Medulla oblongata (tissue), 1 donor: ENCODE data around the gene KCNIP1.

Source experiments
- DNase-seq: peaks from one replicate; pipeline ENCODE4 v3.0.0-alpha.2; 2015; ENCODE audit errors: extremely low spot score

The KCNIP1 gene

DNA sequence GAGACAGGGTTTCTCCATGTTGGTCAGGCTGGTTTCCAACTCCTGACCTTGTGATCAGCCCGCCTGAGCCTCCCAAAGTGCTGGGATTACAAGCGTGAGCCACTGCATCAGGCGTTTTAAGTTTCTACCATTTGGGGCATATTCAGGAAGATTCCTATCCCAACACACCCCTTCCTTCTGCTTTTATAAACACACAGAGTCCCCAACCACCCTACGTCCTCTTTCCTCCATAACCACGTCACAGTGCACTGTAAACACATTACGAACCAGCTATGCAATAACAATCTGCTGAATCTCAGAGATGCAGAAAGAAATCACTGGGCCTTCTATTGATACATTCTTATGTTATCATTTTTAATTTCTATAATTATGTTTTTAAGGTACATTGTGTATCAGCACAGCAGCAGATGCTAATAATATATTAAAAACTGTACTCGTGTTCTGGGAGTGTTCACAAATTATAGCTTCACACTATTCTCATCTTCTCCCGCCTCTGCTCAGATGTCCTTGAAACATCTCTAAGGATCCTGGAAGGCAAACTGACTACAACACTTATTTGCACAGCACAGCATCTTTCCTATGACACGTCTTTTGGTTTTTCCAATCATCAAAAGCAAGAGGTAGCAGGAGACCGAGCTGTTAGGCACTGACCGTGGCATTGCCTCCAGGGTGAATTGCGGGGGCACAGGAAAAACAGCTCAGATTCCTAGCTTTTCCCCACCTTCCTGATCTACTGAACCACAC lies 60.2 kb downstream of the KCNIP1 start:
- no peak for DNase-seq

DNA sequence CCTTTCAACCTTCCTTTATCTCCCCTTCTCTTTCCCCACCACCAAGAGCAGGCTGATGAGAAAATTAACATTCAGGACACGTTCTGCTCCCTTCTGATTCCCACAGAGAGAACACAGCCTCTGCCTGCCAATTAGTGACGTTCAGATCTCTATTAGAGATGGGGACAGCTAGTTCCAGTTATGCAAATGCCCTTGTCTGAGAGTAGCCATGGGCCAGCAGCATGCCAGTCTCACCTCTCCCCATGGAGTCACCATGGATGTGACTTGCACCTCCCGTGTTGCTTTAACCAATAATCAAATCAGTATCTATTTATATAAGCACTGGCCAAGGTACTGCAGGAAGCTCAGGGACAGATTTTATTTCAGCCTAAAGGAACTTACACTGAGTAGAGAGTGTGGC lies 61.3 kb downstream of the KCNIP1 start:
- DNase-seq: peak; percentile 91

DNA sequence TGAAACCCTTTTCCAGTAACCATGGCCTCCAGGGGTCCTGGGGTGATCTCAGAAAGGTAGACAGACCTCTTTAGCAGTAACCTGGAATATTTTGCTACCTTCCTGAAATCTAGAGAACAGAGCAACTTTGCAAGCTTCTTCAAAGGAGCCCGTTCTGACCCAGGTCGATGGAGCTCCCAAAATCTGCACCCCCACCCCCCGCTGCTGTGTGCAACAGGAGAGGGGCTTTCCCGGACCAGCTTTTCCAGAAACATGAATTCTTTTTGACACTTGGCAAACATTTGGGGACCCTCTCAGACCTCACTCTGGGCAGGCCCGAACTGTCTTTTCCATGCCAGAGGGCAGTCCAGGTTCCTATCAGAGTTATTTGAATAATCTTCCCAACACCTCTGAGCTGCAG lies 65.3 kb downstream of the KCNIP1 start:
- no peak for DNase-seq

DNA sequence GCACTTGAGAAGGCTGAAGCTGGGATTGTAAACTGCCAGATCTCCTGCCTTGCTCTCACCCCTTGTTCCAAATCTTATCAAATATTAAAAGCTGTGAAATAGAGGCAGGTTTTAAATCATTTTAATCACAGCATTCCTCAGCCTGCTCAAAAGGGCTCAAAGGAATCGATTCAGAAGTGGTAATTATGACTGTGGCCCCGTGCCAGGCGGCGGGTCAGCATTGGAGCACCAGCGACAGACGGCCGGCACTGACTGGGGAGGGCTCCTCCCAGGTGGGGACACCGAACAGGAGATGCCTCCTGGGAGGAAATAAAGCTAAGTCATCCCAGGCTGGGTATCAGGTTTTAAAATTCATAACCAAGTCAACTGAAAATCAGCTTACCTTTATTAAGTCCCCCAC lies 66.7 kb downstream of the KCNIP1 start:
- DNase-seq: no peak

DNA sequence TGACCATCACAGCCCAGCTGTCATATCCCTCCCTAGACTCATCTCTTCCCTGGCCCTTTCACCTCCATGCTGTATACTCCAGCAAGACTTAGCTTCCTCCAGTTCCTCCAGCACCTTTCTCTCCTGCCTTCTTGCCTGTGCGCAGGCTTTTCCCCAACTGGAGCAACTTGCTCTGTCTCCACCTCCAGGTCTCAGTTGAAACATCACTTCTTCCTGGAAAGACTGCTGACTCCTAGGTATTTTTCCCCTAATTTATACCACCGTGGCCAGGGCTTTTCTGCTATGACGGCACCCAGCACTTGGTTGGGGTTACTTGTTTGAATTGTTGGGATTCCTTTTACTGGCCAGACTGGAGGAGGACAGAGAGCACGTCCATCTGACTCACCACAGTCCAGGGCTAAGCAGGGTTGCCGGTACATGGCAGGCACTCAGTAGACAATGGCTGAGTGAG lies 67.5 kb downstream of the KCNIP1 start:
- DNase-seq: no peak

DNA sequence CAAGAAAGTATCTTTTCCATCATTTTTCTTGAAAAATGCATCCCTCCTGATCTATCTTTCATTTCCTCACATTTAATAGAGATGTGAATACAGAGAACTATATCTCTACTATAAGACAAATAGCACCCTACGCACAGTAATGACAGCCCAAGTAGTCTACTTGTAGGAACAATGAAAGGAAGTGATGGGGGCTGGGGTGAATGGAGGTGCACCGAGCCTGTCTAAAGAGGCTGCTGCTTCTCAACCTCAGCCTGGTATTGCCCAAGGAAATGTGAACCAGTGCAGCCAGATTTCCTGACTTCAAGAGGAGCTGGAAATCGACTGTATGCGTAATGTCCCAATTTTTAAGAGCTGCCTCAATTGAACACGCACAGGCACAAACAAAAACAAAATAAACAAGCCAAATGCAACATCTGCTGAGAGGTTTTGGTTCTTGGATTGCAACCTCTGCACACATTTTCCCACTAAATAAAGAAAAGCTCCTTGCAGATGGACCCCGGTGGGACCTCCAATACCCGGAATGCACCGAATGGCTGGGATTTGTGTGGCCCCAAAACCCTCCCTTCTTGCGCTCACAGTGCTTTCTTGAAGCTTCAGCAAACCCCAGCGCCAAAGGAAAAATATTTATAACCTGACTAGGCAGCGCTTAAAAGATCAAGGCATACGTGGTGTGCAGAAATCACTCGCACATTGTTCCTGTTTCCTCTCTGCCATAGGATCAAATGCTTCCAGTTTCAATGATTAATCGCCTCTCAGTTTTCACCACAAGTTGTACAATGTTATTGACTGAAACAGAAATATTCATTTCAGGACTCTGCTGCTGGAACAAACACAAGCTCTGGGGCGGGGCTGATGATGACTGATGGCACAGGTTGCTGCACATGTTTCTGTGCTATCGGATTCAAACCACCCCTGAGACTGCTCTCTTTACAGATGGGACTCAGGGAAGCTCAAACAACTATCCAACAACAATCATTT lies 68.3 kb downstream of the KCNIP1 start:
- no peak for DNase-seq

DNA sequence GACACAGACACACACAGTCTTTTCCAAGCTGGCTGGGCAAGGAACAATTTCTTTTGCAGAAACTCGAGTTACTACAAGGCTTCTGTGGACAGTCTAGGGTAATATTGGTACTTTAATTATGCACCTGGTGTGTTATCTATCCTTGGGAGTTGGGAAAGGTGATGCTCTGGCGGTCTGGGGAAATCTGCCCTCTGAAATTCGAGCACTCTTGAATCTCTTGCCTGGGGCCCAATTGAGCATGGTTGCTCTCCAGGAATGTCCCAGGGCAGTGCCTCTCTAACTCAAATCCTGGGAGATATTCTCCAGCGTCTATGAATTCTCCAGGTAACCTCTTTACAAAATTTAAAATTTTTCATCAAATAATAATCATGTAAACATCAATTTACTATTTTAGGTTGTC lies 69.3 kb downstream of the KCNIP1 start:
- DNase-seq: no peak

DNA sequence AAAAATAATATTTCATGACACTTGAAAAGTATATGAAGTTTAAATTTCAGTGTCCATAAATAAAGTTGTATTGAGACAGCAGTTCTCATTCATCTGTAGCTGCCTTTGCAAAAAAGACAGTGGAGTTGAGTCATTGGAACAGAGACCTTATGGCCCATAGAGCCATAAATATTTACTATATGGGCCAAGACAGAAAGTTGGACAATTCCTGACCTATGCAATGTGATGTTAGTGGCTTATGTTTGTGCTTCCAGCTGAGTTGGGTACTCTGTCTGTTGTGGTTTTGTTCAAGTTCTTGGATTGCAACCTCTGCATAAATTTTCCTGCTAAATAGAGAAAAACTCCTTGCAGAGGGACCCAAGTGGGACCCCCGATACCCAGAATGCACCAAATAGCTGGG lies 69.8 kb downstream of the KCNIP1 start:
- no peak for DNase-seq

DNA sequence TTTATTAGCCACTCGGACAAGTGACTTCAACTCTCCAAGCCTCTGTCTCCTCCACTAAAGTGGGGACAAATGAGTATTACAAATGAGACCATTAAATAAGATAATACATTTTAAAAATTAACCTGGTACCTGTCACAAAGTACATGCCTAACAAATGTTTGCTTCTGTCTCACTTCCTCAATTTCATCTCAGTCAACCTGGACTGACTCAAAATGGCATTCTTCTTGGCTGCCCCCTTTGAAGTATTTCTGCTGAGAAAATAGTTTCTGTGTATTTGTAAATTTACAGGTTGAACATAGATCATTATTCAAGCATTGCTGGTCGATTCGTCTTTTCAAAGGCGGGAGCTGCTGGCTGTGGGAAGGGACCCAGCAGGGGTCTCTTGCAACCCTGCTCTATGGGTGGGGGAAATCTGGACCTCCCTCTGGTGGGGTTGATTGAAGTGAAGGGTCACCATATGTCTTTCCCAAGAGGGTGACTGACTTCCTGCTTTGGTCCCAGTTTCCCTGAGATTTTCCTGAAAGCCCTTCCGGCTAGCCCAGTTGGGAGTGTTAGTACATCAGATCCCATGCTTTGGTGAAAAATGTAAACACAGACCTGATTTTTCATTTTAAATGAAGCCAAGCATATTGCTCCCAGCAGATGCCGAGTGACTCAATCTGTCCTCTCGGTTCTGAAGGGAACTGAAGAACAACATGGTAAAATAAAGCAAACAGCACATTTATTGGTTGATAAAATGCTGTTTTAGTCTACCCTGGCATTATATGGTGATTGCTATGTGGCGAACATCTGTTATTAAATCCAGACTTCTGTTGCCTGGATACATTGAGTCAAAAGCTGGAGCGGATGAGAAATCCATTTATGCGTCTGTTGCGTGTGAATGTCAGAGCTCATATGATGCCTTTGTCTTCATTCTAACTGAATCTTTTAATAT lies 73.0 kb downstream of the KCNIP1 start:
- DNase-seq: no peak

DNA sequence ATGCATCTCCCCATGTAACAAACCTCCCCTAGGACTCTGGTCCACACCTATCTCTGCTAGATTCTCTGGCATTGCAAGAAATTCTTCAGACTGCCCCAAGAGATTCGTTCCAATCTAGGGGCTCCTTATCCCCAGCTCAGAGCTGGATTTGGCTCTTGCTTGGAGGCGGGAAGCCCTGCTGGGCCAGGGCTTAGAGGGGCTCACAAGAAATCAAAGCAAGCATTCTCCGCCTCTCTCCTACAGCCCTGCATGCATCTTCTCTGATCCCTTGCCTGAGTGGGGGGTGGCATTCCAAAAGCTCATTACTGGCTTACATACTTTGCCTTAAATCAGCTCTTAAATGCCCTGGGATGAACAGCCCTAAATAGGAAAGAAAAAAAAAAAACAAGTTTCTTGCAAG lies 75.8 kb downstream of the KCNIP1 start:
- no peak for DNase-seq

DNA sequence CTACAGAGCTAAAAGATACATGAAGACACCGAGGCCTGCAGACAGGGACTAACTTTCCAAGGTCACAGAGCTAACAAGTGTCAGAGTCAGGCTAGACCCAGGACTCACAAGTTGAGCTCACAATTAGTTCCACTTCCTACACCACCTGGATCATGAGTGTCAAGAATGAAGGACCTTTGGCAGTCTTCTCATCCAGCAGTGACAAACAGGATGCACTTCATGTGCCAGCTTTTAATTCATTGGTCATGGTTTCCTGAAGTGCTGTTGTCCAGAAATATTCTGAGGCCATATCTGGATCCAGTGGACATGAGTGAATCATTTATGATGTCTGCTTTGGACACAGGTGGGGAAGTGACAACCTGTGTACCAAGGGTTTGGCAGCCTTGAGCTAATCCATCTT lies 77.4 kb downstream of the KCNIP1 start:
- DNase-seq: no peak

DNA sequence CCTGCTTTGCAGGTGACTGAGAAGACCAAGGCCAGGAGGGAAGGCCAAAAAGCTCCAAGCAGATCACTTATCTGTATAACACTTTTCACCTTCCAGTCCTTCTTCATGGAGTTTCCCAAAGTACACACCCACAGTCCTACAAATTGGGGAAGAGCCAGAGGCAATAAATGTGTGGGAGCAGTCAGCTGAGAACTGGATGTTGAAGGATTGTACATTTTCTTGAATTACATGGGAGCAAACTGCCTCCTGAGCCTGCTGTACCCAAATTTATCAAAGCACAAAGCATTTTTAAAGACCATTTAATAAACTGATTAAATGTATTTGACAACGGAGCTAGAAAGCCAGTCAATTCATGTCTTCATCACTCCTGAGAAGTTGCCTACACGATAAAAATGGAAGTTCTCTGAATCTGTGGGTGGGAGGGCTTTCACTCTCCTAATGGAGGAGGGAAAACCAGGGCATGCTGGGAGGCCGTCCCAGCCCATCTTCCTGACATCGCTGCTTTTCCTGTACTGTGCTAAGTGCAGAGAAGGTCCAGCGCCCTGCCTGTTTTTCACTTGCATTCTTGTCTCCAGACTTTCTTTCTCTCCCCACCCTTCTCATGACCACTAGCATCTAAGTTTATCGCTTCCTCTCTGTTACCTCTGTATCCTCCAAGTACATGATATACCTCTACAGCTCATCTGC lies 79.0 kb downstream of the KCNIP1 start:
- DNase-seq: no peak

DNA sequence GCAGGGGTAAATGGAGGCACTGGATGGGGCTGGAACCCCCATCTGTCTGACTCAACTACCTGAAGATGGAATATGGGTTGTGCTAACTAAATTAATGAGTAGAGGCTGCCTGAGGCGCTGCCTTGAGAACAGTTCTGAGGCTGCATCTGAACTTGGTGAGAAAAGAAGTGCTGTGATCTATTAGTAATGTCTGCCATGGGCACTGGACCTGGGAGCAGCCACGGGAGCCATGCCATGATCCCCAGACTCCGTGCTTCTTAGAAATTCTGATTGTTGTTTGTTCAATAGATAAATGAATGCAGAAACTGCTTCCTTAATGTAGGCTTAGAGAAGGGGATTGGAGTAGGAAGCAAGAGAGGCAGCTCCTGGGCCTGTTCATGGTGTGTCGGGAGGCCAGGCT lies 80.2 kb downstream of the KCNIP1 start:
- DNase-seq: no peak

DNA sequence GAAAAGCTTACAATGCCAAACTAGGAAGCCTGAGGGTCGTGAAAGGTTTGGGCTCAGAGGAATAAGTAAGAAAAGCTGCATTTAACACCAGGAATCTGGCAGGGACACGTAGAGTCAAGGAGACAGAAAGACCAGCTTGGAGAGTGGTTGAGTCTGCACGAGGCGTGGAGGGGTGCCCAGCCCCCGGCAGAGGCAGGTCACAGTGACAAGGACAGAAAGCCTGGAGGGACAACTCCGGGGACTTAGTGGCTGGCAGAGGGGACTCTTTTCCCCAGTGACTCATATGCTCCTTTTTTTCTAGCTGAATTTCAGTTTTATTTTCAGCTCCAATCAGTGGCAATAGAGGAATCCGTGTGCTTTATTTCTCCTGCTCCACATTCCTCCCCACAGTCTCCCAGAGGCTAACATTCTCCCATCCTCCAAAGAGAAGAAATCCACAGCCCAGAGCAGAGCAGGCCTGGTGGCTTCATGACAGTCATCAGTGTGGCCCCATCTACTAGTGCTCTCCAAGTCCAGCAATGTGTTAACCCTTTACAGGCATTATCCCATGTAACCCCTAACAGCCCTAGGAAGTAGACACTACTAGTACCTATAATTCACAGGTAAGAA lies 80.7 kb downstream of the KCNIP1 start:
- no peak for DNase-seq

DNA sequence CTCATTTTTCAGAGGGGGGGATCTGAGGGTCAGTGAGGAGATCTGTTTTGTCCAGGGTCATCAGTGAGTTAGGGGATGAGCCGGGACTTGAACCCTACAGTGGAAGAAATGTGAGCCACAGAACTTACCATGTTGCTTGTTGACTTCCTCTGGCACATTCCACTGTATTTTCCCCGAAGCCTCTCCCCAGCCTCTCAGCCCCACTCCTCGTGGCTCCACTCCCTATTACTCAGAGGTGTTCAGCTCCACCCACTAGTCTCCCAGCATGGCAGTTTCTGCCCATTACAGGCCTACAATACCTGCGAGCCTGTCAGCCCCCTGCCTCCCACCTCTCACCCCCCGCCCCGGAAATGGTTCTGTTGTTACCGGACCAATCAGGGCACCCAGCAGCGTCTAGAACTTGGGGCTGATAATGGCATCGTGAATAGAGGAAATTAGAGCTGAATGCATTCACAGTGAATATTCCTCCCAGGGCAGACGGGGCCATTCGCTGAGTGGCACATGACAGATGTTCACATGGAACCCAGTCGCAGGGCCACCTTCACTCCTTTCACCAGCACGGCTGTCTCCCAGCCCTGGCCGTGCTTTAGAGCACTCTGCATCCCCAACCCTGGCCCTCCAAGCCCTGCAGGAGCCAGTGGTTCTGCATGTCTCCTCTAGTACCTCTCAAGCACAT lies 81.6 kb downstream of the KCNIP1 start:
- no peak for DNase-seq

DNA sequence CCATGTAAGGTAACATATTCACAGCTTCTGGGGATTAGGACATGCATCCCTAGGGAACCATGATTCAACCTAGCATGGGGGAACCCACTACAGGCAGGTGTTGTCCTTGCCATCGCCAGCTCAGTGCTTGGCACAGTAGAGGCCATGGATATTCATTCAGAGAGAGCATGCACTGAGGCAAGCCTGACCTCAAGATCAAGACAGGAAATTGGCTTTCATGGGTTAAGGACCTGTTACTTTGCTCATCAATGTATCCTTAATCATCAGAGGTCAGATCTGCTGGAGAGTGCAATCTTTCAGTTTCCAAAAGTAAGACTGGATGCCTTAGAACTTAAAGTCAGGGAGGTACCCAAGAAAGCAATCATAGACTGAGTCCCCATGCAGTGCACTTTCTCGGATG lies 84.0 kb downstream of the KCNIP1 start:
- no peak for DNase-seq

DNA sequence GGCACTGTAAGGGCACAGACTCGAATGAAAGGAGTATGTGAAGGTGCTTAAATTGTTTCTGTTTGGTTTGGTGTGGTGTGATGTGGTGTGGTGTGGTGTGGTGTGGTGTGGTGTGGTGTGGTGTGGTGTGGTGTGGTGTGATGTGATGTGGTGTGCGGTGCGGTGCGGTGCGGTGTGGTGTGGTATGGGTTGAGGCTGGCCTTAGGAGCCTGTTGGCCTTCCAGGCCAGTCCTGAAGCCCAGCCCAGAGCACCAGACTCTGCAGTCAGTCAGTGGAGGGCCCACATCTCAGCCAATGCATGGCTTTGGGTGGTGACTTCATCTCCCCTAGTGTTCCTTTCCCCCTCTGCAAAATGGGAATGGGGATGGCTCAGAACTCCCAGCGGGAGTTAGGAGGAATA lies 85.8 kb downstream of the KCNIP1 start:
- no peak for DNase-seq

DNA sequence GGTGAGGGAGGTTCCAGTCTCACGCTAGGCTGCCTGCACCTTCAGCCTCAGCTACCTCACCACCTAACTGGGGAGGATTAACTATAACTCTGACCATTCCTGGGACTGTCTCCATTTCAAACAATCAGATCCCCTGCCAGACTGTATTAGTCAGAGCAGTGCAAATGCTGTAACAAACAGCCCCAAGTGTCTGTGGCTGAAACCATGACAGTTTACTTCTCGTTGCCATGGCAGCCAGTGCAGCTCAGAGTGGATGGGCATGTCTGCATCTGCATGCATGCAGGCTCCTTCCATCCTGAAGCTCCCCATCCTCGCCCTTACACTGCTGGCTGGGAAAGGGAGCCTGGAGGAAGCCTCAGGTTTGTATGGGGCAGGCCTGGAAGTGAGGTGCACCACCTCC lies 86.7 kb downstream of the KCNIP1 start:
- no peak for DNase-seq

DNA sequence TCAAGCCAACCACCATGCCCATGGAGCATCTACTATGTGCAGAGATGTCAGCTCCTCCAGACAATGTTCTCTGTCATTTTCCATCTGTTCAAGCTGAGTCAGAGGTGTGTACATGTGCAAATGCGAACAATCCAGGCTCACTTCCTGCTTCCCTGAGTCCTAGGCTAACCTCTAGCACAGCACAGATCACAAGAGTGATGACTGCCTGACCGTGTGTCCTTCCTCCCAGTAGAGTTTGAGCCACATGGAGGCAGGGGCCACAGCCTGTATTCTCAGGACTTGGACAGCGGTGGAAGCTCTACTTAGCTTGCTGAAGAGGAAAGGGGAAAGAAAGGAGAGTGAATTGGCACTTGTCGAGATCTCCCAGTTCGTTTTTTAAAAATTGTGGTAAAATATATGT lies 87.2 kb downstream of the KCNIP1 start:
- no peak for DNase-seq

DNA sequence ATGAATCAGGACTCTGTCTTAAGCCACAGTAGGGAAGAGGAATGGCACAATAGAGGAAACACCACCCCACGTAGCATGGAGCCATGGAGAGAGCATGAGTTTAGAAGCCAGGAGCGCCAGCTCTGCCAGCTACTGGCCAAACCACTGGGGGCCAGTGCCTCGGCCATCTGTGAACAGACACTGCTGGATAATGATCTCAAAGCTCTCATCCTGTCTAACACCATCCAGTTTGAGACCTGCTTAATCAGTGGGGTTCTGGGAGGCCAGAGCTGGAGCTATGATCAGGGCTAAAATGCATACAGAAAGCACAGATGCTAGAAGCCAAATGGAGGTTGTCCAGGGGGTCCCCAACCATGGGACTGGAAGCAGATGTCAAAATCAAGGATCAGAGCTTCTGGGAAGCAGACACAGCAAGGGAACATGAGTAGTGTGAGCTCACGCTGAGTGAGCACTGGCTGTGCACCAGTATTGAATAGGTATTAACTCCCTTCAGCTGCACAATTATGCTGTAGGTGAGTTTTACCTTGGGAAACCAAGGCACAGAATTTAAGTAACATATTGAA lies 92.7 kb downstream of the KCNIP1 start:
- no peak for DNase-seq
